ENCODE measurements around the gene NPSR1.

DNA sequence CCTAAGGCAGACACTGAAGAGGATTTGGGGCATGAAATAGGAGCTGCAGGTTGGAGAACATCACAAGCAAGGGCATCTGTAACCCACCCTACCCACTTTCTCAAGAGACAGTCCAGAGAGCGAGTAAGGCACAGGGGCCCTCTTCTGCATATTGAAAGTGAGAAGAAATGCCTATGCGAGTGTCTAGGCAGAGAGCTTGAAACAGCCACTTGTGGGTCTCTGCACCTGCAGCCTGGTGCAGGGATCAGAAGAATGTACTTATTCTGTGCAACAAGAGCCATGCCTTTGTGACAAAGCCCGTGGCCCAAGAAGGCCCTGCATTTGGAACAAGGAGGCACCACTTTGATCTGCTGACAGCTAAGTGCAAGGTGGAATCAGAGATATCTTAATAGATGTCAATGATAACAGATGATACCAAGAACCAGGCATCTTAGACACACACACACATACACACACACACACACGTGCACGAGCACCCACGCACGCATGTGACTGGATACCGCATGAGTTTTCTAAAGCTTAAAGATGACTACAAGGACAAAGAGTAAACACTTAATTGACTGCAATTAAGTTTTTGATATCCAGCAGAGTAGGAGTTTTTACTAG is 89.3 kb downstream of the NPSR1 start:
- TF ChIP-seq, protein P1, sequence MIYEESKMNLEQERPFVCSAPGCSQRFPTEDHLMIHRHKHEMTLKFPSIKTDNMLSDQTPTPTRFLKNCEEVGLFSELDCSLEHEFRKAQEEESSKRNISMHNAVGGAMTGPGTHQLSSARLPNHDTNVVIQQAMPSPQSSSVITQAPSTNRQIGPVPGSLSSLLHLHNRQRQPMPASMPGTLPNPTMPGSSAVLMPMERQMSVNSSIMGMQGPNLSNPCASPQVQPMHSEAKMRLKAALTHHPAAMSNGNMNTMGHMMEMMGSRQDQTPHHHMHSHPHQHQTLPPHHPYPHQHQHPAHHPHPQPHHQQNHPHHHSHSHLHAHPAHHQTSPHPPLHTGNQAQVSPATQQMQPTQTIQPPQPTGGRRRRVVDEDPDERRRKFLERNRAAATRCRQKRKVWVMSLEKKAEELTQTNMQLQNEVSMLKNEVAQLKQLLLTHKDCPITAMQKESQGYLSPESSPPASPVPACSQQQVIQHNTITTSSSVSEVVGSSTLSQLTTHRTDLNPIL (CRISPR knock-in tag; IDR thresholded peaks at IDR 0.05; ENCODE audit: low read depth): no peak
- TF ChIP-seq OSR1 (CRISPR knock-in tag; IDR thresholded peaks at IDR 0.05): no peak

All from SK-N-SH treated with all-trans-retinoic acid at 6 μM for 48 hours (cell line).